Erythroblast (primary cell): Measurements from ENCODE around the gene CCNY.

Source experiments
- DNase-seq, 2 experiments: peaks; one replicate each; lab custom pipeline; 2025; lab: John Stamatoyannopoulos, UW
- GATA1 ChIP-seq: IDR thresholded peaks from 2 replicates; pipeline ENCODE4 v1.6.1; 2011; ENCODE audit warnings: low read depth, mild to moderate bottlenecking, control low read depth, low read length, moderate library complexity
- POLR2A ChIP-seq: IDR thresholded peaks from 2 replicates; pipeline ENCODE4 v1.6.1; 2011; ENCODE audit warnings: mild to moderate bottlenecking, low read length

The CCNY gene

GRCh38 chr10:35495521-35496119, 159.3 kb downstream of the CCNY start:
- TF ChIP-seq GATA1 (no peak), POLR2A (no peak)
- no peak for DNase-seq

- DNase-seq, result no peak
- no peak for TF ChIP-seq POLR2A
- TF ChIP-seq GATA1, result no peak
These were observed 161.6 kb downstream of the CCNY start for GRCh38 chr10:35497909-35498308.

GRCh38 chr10:35498693-35499092, 162.4 kb downstream of the CCNY start:
- TF ChIP-seq GATA1, result no peak
- no peak for TF ChIP-seq POLR2A
- no peak for DNase-seq

- TF ChIP-seq POLR2A (no peak), GATA1 (no peak)
- DNase-seq, result peak in 1 of 2 experiments; percentile 4
These were observed 165.6 kb downstream of the CCNY start for GRCh38 chr10:35501923-35502322.

- TF ChIP-seq POLR2A (no peak), GATA1 (no peak)
- no peak for DNase-seq
These were observed 166.4 kb downstream of the CCNY start for GRCh38 chr10:35502692-35503091.

DNA sequence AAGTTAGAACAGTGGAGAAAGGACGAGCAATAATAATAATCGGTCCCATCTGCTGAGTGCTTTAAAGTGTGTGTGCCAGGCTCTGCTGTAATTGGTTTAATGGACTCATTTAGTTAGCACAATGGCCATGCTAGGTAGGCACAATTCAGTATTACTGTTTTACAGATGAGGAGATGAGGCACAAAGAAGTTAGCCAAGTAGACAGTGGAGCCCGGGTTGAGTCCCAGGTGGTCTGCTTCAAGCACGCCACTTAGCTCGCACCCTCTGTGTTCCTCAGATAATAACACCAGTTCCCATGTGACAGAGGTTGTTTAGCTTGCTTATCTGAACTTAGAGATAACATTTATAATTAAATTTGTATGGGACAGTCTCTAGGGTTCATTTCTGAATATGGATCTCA, 167.3 kb downstream of the CCNY start:
- peak; percentile 27 to 71 for DNase-seq
- TF ChIP-seq POLR2A, result no peak
- no peak for TF ChIP-seq GATA1

DNA sequence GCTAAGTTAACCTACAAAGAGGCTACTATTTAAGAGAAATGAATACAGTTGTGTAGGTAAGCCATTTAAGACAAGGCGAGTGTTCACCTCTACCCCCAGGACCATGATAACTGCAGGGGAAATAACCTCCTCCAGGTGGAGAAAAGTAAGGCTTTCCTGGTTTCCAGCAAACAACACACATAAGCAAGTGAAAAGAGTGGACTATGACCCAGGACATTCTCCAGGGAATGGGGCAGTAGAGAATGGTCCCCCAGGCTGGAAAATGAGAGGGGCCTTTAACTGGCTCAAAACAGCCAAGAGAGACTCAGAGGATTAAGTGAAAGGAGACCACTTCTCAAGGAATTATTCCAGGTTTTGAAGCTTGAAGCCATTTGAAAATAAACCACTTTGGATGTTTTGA, 167.8 kb downstream of the CCNY start:
- TF ChIP-seq POLR2A (no peak), GATA1 (no peak)
- no peak for DNase-seq

DNA sequence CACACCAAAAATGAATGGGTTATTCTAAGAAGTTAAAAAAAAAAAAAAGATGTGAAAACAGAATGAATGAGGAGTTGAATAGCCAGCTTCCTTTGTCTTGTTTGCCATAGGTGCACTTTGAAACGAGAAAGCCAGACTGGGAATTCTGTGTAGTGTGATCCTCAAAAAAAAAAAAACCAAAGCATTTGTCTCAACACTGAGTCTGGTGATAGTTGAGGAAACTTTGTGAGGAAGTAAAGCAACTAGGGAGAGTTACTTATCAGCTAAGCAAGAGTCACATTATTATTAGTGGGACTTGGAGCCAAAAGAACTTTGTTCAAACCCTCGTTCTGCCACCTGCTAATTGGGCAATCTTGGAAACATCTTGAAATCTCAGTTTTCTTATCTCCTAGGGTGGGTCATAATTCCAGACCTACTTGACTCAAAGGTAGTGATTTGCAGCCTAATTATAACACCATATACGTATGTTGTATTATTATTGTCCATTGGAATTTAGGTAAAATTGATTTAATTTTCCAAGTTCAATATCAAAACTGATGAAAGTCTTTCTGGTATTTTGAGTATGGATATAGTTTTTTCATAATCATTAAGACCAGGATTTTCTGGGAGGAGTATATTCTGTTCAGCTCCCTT, 169.0 kb downstream of the CCNY start:
- no peak for DNase-seq
- TF ChIP-seq GATA1 (no peak), POLR2A (no peak)

GRCh38 chr10:35506741-35507140, 170.4 kb downstream of the CCNY start:
- no peak for TF ChIP-seq GATA1
- TF ChIP-seq POLR2A, result no peak
- DNase-seq, result no peak

DNA sequence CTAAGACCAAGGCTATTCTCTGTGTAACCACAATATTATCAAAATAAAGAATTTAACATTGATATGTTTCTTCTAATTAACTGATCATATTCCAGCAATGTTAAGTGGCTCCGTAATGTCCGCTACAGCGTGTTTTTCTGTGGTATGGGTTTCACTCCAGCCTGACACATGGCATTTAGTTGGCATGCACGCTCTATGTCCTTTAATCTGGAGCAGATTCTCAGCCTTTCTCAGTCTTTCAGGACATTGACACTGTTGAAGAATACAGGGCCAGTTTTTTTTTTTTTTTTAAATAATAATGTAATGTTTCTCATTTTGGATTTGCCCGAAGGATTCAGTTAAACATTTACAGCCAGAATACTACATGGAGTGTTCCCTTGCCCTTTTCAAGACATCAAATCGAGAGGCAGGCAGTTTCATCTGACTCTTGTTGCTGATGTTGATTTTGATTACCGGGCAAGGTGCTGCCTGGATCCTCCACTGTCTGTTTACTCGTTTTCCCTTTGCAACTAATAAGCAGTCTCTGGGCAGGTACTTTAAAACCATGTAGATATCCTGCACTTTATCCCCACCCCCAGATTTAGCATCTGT, 171.3 kb downstream of the CCNY start:
- no peak for DNase-seq
- TF ChIP-seq GATA1, result no peak
- TF ChIP-seq POLR2A, result no peak

DNA sequence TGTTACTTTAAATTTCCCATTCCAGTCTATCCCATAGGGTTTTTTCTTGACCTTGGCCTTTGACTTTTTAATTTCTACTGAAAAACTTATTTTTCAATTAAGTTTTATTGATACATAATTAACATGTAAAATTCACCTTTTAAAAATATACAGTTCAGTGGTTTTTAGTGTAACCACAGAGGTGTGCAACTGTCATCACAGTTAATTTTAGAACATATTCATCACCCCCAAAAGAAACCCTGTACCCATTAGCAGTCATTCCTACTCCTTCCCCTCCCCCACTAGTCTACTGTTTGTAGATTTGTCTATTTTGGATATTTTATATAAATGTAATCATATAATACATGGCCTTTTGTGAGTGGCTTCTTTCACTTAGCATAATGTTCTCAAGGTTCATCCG, 172.3 kb downstream of the CCNY start:
- TF ChIP-seq POLR2A, result no peak
- no peak for TF ChIP-seq GATA1

DNA sequence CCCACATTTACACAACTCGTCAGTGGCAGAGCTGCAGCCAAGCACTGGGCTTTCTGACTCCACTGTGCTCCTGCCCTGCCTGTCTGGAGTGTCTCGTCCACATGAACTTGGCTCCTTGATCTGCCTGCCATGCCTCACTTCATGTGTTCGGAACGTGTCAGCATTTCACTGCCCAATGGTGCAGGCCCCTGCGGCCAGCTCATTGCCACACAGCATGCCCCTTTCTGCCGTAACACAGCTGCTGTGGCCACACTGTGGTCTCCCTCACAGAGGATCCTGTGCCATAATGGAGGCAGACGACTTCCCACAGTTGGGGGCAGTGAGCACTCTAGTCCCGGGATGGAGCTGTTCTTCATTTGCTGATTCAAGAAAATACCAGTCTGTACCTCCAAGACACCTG, 174.6 kb downstream of the CCNY start:
- TF ChIP-seq POLR2A (no peak), GATA1 (no peak)
- no peak for DNase-seq

More for the DNA sequence above, 172.3 kb downstream of the CCNY start:
- DNase-seq, result no peak

GRCh38 chr10:35511647-35512046, 175.3 kb downstream of the CCNY start:
- TF ChIP-seq POLR2A, result no peak
- no peak for TF ChIP-seq GATA1
- no peak for DNase-seq

GRCh38 chr10:35516102-35516670, 179.9 kb downstream of the CCNY start:
- DNase-seq, result no peak

More at GRCh38 chr10:35516102-35516670, 179.9 kb downstream of the CCNY start:
- TF ChIP-seq POLR2A (no peak), GATA1 (no peak)
